HS-5 (cell line): ENCODE data around the gene LRRC53.

Source experiments
- DNase-seq: peaks from one replicate; pipeline ENCODE4 v3.0.0-alpha.2; 2012; ENCODE audit warnings: low read depth

Gene LRRC53

GRCh38 chr1:74512170-74512915 is at the start of gene LRRC53:
TSS of gene LRRC53 (minus strand) at chr1:74512611. CDS start at chr1:74483349, 29,262 bp downstream.
- DNase-seq, result no peak

GRCh38 chr1:74549932-74550331 is 37.5 kb upstream of the LRRC53 start:
- no peak for DNase-seq

GRCh38 chr1:74548961-74549750 is 36.7 kb upstream of the LRRC53 start:
- no peak for DNase-seq

- no peak for DNase-seq
These were observed 33.4 kb upstream of the LRRC53 start for GRCh38 chr1:74545821-74546220.

GRCh38 chr1:74534241-74534640 is 21.8 kb upstream of the LRRC53 start:
- peak; percentile 73 for DNase-seq

- no peak for DNase-seq
These were observed 19.4 kb upstream of the LRRC53 start for GRCh38 chr1:74531796-74532195.

- no peak for DNase-seq
These were observed 18.5 kb upstream of the LRRC53 start for GRCh38 chr1:74530892-74531291.

GRCh38 chr1:74528123-74528522 is 15.7 kb upstream of the LRRC53 start:
- DNase-seq, result no peak

- no peak for DNase-seq
These were observed 14.3 kb upstream of the LRRC53 start for GRCh38 chr1:74526708-74527107.

GRCh38 chr1:74523873-74524480 is 11.6 kb upstream of the LRRC53 start:
- no peak for DNase-seq

GRCh38 chr1:74522148-74522547 is 9.7 kb upstream of the LRRC53 start:
- no peak for DNase-seq

- DNase-seq, result no peak
These were observed 5.2 kb upstream of the LRRC53 start for GRCh38 chr1:74517599-74518051.

GRCh38 chr1:74513411-74514300 is 1.2 kb upstream of the LRRC53 start:
- DNase-seq, result peak; percentile 31

GRCh38 chr1:74508449-74508848 is 4.0 kb downstream of the LRRC53 start:
- no peak for DNase-seq

- DNase-seq, result no peak
These were observed 6.3 kb downstream of the LRRC53 start for GRCh38 chr1:74505928-74506710.

- DNase-seq, result no peak
These were observed 7.4 kb downstream of the LRRC53 start for GRCh38 chr1:74504933-74505512.

GRCh38 chr1:74504125-74504932 is 8.1 kb downstream of the LRRC53 start:
- DNase-seq, result peak; percentile 28

- no peak for DNase-seq
These were observed 9.6 kb downstream of the LRRC53 start for GRCh38 chr1:74502858-74503257.

- DNase-seq, result peak; percentile 3
These were observed 10.0 kb downstream of the LRRC53 start for GRCh38 chr1:74502432-74502831.

GRCh38 chr1:74498901-74499300 is 13.5 kb downstream of the LRRC53 start:
- DNase-seq, result no peak
